ENCODE results near the gene GALNT9.
"Not testable (repeated sequence)": the region's sequence is repeated elsewhere in the genome, so short reads cannot be mapped to it uniquely, and the experiment has no call there.

The GALNT9 gene

GRCh38 chr12:132210223-132211055 is 119.0 kb downstream of the GALNT9 start:
- no peak for DNase-seq

- DNase-seq = no peak
Observed at GRCh38 chr12:132209619-132210222, 119.7 kb downstream of the GALNT9 start.

- no peak for DNase-seq
Observed at GRCh38 chr12:132208153-132208823, 121.1 kb downstream of the GALNT9 start.

- no peak for DNase-seq
Observed at GRCh38 chr12:132207083-132207775, 122.2 kb downstream of the GALNT9 start.

- DNase-seq = no peak
Observed at GRCh38 chr12:132206046-132206434, 123.3 kb downstream of the GALNT9 start.

- DNase-seq = no peak
Observed at GRCh38 chr12:132205271-132206045, 123.9 kb downstream of the GALNT9 start.

GRCh38 chr12:132204793-132205270 is 124.6 kb downstream of the GALNT9 start:
- DNase-seq = no peak

- no peak for DNase-seq
Observed at GRCh38 chr12:132204063-132204792, 125.2 kb downstream of the GALNT9 start.

GRCh38 chr12:132202929-132203721 is 126.3 kb downstream of the GALNT9 start:
- DNase-seq = no peak

- no peak for DNase-seq
Observed at GRCh38 chr12:132201391-132202120, 127.8 kb downstream of the GALNT9 start.

GRCh38 chr12:132200800-132201199 is 128.6 kb downstream of the GALNT9 start:
- DNase-seq = no peak

GRCh38 chr12:132199526-132200319 is 129.7 kb downstream of the GALNT9 start:
- no peak for DNase-seq

- DNase-seq = no peak
Observed at GRCh38 chr12:132199101-132199500, 130.3 kb downstream of the GALNT9 start.

GRCh38 chr12:132197581-132198354 is 131.6 kb downstream of the GALNT9 start:
- DNase-seq = no peak

GRCh38 chr12:132196873-132197390 is 132.5 kb downstream of the GALNT9 start:
- DNase-seq = no peak

GRCh38 chr12:132196038-132196872 is 133.1 kb downstream of the GALNT9 start:
- DNase-seq = peak; percentile 82

GRCh38 chr12:132195242-132195641 is 134.1 kb downstream of the GALNT9 start:
- DNase-seq = not testable (repeated sequence)
